HCT116 (cell line): Measurements from ENCODE around the gene SH3BP1. TPM values are rescaled to one million over a fixed set of nuclear protein-coding genes. Genes with fewer than 3 reads are reported as not detected.

Experiments used
- ATAC-seq: fragments of 200-7000 bp; cut with Tn5 transposase; 2 replicates; pipeline ENCODE4 v1.9.1; 2020; ENCODE audit warnings: mild to moderate bottlenecking, moderate library complexity
- BruUV-seq: library from RNA; stranded (reverse); fragments of 400-500 nt; replicated peaks from 2 replicates; lab custom pipeline; 2021; lab: Mats Ljungman, UMichigan
- CTCF ChIA-PET: fragments of 300-600 bp; sonication (Branson Sonifier 250); formaldehyde crosslinking; loops from one replicate; lab custom pipeline; 2021; ENCODE audit warnings: antibody characterized with exemption; lab: Charles Lee
- POLR2A ChIA-PET: fragments of 300-600, 350-600 bp; sonication (Branson Sonifier 250); formaldehyde crosslinking; loops from one replicate; lab custom pipeline; 2021; ENCODE audit warnings: antibody characterized with exemption; lab: Charles Lee
- RAD21 ChIA-PET, 2 experiments: fragments of 300-600 bp; sonication (Branson Sonifier 250); formaldehyde crosslinking; loops; one replicate each; lab custom pipeline; 2023; ENCODE audit warnings: low total read pairs in 2 of 2; ENCODE audit not compliant: uncharacterized antibody in 2 of 2, unreplicated experiment in 2 of 2, low non-redundant PET in 1 of 2; lab: Charles Lee
- DNase-seq: peaks from one replicate; pipeline ENCODE4 v3.0.0-alpha.2; 2010; ENCODE audit warnings: low read depth, low spot score
- H2AFZ ChIP-seq: fragments of 200-600 bp; shearing (Covaris generic), sonication (generic); 2 replicates; pipeline ENCODE4 v1.6.1; 2017; ENCODE audit warnings: low read depth, mixed run types, mixed read lengths, antibody characterized with exemption, low read length; ENCODE audit not compliant: poor library complexity, severe bottlenecking
- H3K27ac ChIP-seq: 2 replicates; pipeline ENCODE4 v1.5.1; 2012; ENCODE audit warnings: low read depth, low read length
- H3K27me3 ChIP-seq: fragments of 200-600 bp; sonication (generic); 2 replicates; pipeline ENCODE4 v1.6.1; 2016; ENCODE audit warnings: mixed run types, low read length, mixed read lengths; ENCODE audit not compliant: insufficient read depth
- H3K36me3 ChIP-seq, 2 experiments: fragments of 200-500 bp in 1 of 2; fragments of 200-600 bp in 1 of 2; sonication (Bioruptor generic) in 1 of 2; sonication (generic) in 1 of 2; 2 replicates each; pipeline versions ENCODE4 v1.5.1 to v1.6.1; 2014 to 2016; ENCODE audit warnings: low read length in 2 of 2, inconsistent platforms in 1 of 2, mixed read lengths in 1 of 2, mixed run types in 1 of 2; ENCODE audit not compliant: insufficient read depth in 2 of 2, control insufficient read depth in 1 of 2
- H3K4me1 ChIP-seq, 2 experiments: fragments of 200-600 bp in 1 of 2; sonication (generic) in 1 of 2; 2 replicates each; pipeline versions ENCODE4 v1.5.1 to v1.6.1; 2012 to 2017; ENCODE audit warnings: low read length in 2 of 2, inconsistent platforms in 1 of 2, mild to moderate bottlenecking in 1 of 2, mixed read lengths in 1 of 2, mixed run types in 1 of 2, moderate library complexity in 1 of 2; ENCODE audit not compliant: insufficient read depth in 2 of 2, control insufficient read depth in 1 of 2
- H3K4me2 ChIP-seq: fragments of 200-600 bp; sonication (generic); 2 replicates; pipeline ENCODE4 v1.6.1; 2017; ENCODE audit warnings: mixed run types, low read length, mixed read lengths
- H3K4me3 ChIP-seq, 2 experiments: fragments of 200-600 bp in 1 of 2; sonication (generic) in 1 of 2; replicated peaks in 1 of 2; 2 replicates each; pipeline ENCODE4 v1.5.1; 2011 to 2016; ENCODE audit warnings: low read length in 2 of 2, control low read depth in 1 of 2, low read depth in 1 of 2, mild to moderate bottlenecking in 1 of 2, mixed read lengths in 1 of 2, mixed run types in 1 of 2
- H3K79me2 ChIP-seq: fragments of 200-600 bp; sonication (generic); 2 replicates; pipeline ENCODE4 v1.6.1; 2017; ENCODE audit warnings: mild to moderate bottlenecking, mixed run types, low read length, moderate library complexity, mixed read lengths; ENCODE audit not compliant: insufficient read depth
- H3K9ac ChIP-seq: fragments of 200-600 bp; sonication (generic); 2 replicates; pipeline ENCODE4 v1.6.1; 2016; ENCODE audit warnings: low read length, mixed read lengths
- H3K9me2 ChIP-seq: fragments of 200-600 bp; sonication (generic), shearing (Covaris generic); 2 replicates; pipeline ENCODE4 v1.6.1; 2017; ENCODE audit warnings: mixed run types, mild to moderate bottlenecking, moderate library complexity; ENCODE audit not compliant: insufficient read depth
- H3K9me3 ChIP-seq, 2 experiments: fragments of 200-500 bp in 1 of 2; fragments of 200-600 bp in 1 of 2; sonication (Bioruptor generic) in 1 of 2; sonication (generic) in 1 of 2; 2 replicates each; pipeline ENCODE4 v1.6.1; 2014 to 2017; ENCODE audit warnings: low read length in 2 of 2, mixed read lengths in 2 of 2, inconsistent platforms in 1 of 2, low read depth in 1 of 2, mild to moderate bottlenecking in 1 of 2, mixed run types in 1 of 2, moderate library complexity in 1 of 2; ENCODE audit not compliant: control insufficient read depth in 1 of 2, insufficient read depth in 1 of 2
- H4K20me1 ChIP-seq: fragments of 200-600 bp; sonication (generic), shearing (Covaris generic); 2 replicates; pipeline ENCODE4 v1.6.1; 2017; ENCODE audit warnings: mixed run types, mild to moderate bottlenecking, moderate library complexity; ENCODE audit not compliant: insufficient read depth
- ATF3 ChIP-seq: IDR thresholded peaks from 2 replicates; pipeline ENCODE4 v1.6.1; 2012
- CBX3 ChIP-seq: IDR thresholded peaks from 2 replicates; pipeline ENCODE4 v1.6.1; 2012; ENCODE audit warnings: low read depth
- CEBPB ChIP-seq: IDR thresholded peaks from 2 replicates; pipeline ENCODE4 v1.6.1; 2012; ENCODE audit warnings: low read depth
- CTCF ChIP-seq, 3 experiments: fragments of 200-600 bp in 1 of 3; sonication (generic) in 1 of 3; IDR thresholded peaks in 2 of 3; conservative IDR thresholded peaks in 1 of 3; 2 replicates each; pipeline ENCODE4 v1.5.1; 2012 to 2017; ENCODE audit warnings: low read depth in 2 of 3, low read length in 2 of 3, antibody characterized with exemption in 1 of 3, borderline replicate concordance in 1 of 3, control low read depth in 1 of 3, mild to moderate bottlenecking in 1 of 3, mixed read lengths in 1 of 3, mixed run types in 1 of 3, moderate library complexity in 1 of 3; ENCODE audit not compliant: insufficient read depth in 1 of 3
- EGR1 ChIP-seq: IDR thresholded peaks from 2 replicates; pipeline ENCODE4 v1.6.1; 2012; ENCODE audit warnings: low read depth
- ELF1 ChIP-seq: IDR thresholded peaks from 2 replicates; pipeline ENCODE4 v1.6.1; 2012; ENCODE audit warnings: low read depth, borderline replicate concordance
- EZH2 ChIP-seq: fragments of 200-600 bp; sonication (generic); IDR thresholded peaks from 2 replicates; pipeline ENCODE4 v1.6.1; 2017; ENCODE audit warnings: antibody characterized with exemption, mixed run types
- EZH2phosphoT487 ChIP-seq: fragments of 200-600 bp; IDR thresholded peaks from 2 replicates; pipeline ENCODE4 v1.6.1; 2018; ENCODE audit warnings: antibody characterized with exemption, borderline replicate concordance
- FOSL1 ChIP-seq: IDR thresholded peaks from 2 replicates; pipeline ENCODE4 v1.6.1; 2012; ENCODE audit warnings: low read depth
- JUND ChIP-seq: IDR thresholded peaks from 2 replicates; pipeline ENCODE4 v1.6.1; 2012
- MAX ChIP-seq: IDR thresholded peaks from 2 replicates; pipeline ENCODE4 v1.6.1; 2012
- POLR2A ChIP-seq: IDR thresholded peaks from 2 replicates; pipeline ENCODE4 v1.7.0; 2011; ENCODE audit warnings: borderline replicate concordance; ENCODE audit not compliant: insufficient read depth, insufficient read length; ENCODE audit errors: extremely low read depth
- POLR2AphosphoS5 ChIP-seq: IDR thresholded peaks from 2 replicates; pipeline ENCODE4 v1.6.1; 2011; ENCODE audit warnings: mild to moderate bottlenecking, low read depth, low read length, moderate library complexity
- RAD21 ChIP-seq: IDR thresholded peaks from 2 replicates; pipeline ENCODE4 v1.6.1; 2012; ENCODE audit warnings: low read depth, mild to moderate bottlenecking
- SIN3A ChIP-seq: IDR thresholded peaks from 2 replicates; pipeline ENCODE4 v1.6.1; 2012; ENCODE audit warnings: low read depth
- SP1 ChIP-seq: IDR thresholded peaks from 2 replicates; pipeline ENCODE4 v1.6.1; 2012; ENCODE audit warnings: low read depth
- SRF ChIP-seq: IDR thresholded peaks from 2 replicates; pipeline ENCODE4 v1.6.1; 2012; ENCODE audit warnings: low read depth
- TCF7L2 ChIP-seq: IDR thresholded peaks from 2 replicates; pipeline ENCODE4 v1.7.0; 2011; ENCODE audit warnings: borderline replicate concordance, inconsistent platforms; ENCODE audit not compliant: insufficient read depth, insufficient read length; ENCODE audit errors: extremely low read depth
- ZFX ChIP-seq: fragments of 450-650 bp; IDR thresholded peaks from 2 replicates; pipeline ENCODE4 v1.6.1; 2017
- ZNF274 ChIP-seq: fragments of 200-500 bp; sonication (Bioruptor generic); IDR thresholded peaks from 2 replicates; pipeline ENCODE4 v1.6.1; 2014; ENCODE audit warnings: mild to moderate bottlenecking, low read depth, low read length, inconsistent platforms
- intact Hi-C: fragments of 100-400 bp; cut with micrococcal nuclease; formaldehyde crosslinking; loops from 2 replicates; pipeline ENCODE4 v1.10.0; 2022
- total RNA-seq: library from RNA; stranded (reverse); gene quantifications from one replicate; pipeline ENCODE4 v1.2.1, GENCODE V29; 2021; ENCODE audit not compliant: unreplicated experiment

SH3BP1 gene
- total RNA-seq, 1 experiment from 2014 or later: 48.4 TPM

- no peaks in the 10 kb centered on the region for H3K36me3 ChIP-seq
These were observed 64.4 kb downstream of the SH3BP1 start for GRCh38 chr22:37703906-37704305.

GRCh38 chr22:37704645-37705044, 65.2 kb downstream of the SH3BP1 start:
- BruUV-seq: no TSS peak
- no peaks in the 10 kb centered on the region; a peak in 1 of 4 replicates for H3K4me1 ChIP-seq

More at GRCh38 chr22:37703906-37704305, 64.4 kb downstream of the SH3BP1 start:
- H4K20me1 ChIP-seq: no peaks in the 10 kb centered on the region
- RAD21 ChIA-PET: no interaction called here
- no peak for TF ChIP-seq POLR2A
- no peak for TF ChIP-seq SIN3A
- no peak for TF ChIP-seq MAX
- TF ChIP-seq CEBPB: no peak
- no peak for TF ChIP-seq ELF1
- TF ChIP-seq FOSL1: no peak
- TF ChIP-seq, all 23 proteins: peak for 0
- intact Hi-C loops: no loop called here
- Histone ChIP-seq H3K4me1 (no peaks in the 10 kb centered on the region; a peak in 1 of 4 replicates), H3K27me3 (no peaks in the 10 kb centered on the region), H3K9ac (no peak overlapping the region), H3K9me3 (no peaks in the 10 kb centered on the region), H3K79me2 (no peaks in the 10 kb centered on the region), H3K27ac (no peak overlapping the region), H3K4me2 (no peak overlapping the region), H3K4me3 (no peak overlapping the region), H3K9me2 (no peaks in the 10 kb centered on the region), H2AFZ (no peak overlapping the region)
- DNase-seq: no peak
- ChIA-PET POLR2A (no interaction called here), CTCF (no interaction called here)
- no TSS peak for BruUV-seq
- ATAC-seq: no peak

More at GRCh38 chr22:37704645-37705044, 65.2 kb downstream of the SH3BP1 start:
- no peak for DNase-seq
- H3K9me2 ChIP-seq: no peaks in the 10 kb centered on the region
- RAD21 ChIA-PET: no interaction called here
- no peak overlapping the region for H3K9ac ChIP-seq
- no peak overlapping the region for H3K4me2 ChIP-seq
- CTCF ChIA-PET: no interaction called here
- no peaks in the 10 kb centered on the region for H3K36me3 ChIP-seq
- no peak overlapping the region for H2AFZ ChIP-seq
- ATAC-seq: no peak
- no peaks in the 10 kb centered on the region for H3K9me3 ChIP-seq
- POLR2A ChIA-PET: no interaction called here
- intact Hi-C loops: no loop called here
- no peak overlapping the region for H3K27ac ChIP-seq
- H3K4me3 ChIP-seq: no peak overlapping the region
- no peak for TF ChIP-seq SRF
- no peak for TF ChIP-seq CBX3
- TF ChIP-seq POLR2AphosphoS5: no peak
- no peak for TF ChIP-seq RAD21
- TF ChIP-seq EZH2phosphoT487: no peak
- no peak for TF ChIP-seq SP1
- no peak for TF ChIP-seq CEBPB
- TF ChIP-seq ZNF274: no peak
- no peak for TF ChIP-seq CTCF (IDR thresholded peaks at IDR 0.05 in 2 of 3, conservative IDR thresholded peaks at IDR 0.05 in 1 of 3; ENCODE audit: borderline replicate concordance in 1 of 3, insufficient read depth in 1 of 3, low read depth in 2 of 3, low read length in 2 of 3)
- TF ChIP-seq EZH2: no peak
- TF ChIP-seq ATF3: no peak
- TF ChIP-seq EGR1: no peak
- TF ChIP-seq MAX: no peak
- TF ChIP-seq TCF7L2: no peak
- TF ChIP-seq JUND: no peak
- TF ChIP-seq ZFX: no peak
- TF ChIP-seq FOSL1: no peak
- no peaks in the 10 kb centered on the region for H3K79me2 ChIP-seq
- H3K27me3 ChIP-seq: no peaks in the 10 kb centered on the region
- no peaks in the 10 kb centered on the region for H4K20me1 ChIP-seq
